HepG2 (cell line): ENCODE measurements around the gene MX2. TPM values are rescaled to one million over a fixed set of nuclear protein-coding genes. Genes with fewer than 3 reads are reported as not detected.
A peak's percentile ranks its signal among the peaks of the same experiment; 100 is the strongest.

Experiments
- KLF15 ChIP-seq: sonication (generic); formaldehyde crosslinking; IDR thresholded peaks from 2 replicates; pipeline ENCODE4 v1.8.1; 2023; ENCODE audit warnings: borderline replicate concordance, mild to moderate bottlenecking, inconsistent platforms, missing genetic modification reagents, mixed read lengths
- MED1 ChIP-seq: sonication (generic); formaldehyde crosslinking; IDR thresholded peaks from 2 replicates; pipeline ENCODE4 v1.4.0; 2020; ENCODE audit warnings: missing genetic modification reagents
- MED8 ChIP-seq: sonication (generic); formaldehyde crosslinking; IDR thresholded peaks from 2 replicates; pipeline ENCODE4 v1.8.1; 2023; ENCODE audit warnings: mild to moderate bottlenecking, missing genetic modification reagents; ENCODE audit not compliant: insufficient replicate concordance
- NCOA1 ChIP-seq: sonication (generic); formaldehyde crosslinking; IDR thresholded peaks from 2 replicates; pipeline ENCODE4 v1.9.0; 2021; ENCODE audit warnings: missing genetic modification reagents
- NFE2 ChIP-seq: sonication (generic); formaldehyde crosslinking; IDR thresholded peaks from 2 replicates; pipeline ENCODE4 v1.4.0; 2020; ENCODE audit warnings: missing genetic modification reagents
- RAD21 ChIP-seq: fragments of 450-650 bp; formaldehyde crosslinking; IDR thresholded peaks from 2 replicates; pipeline ENCODE4 v1.5.0; 2020; ENCODE audit warnings: mild to moderate bottlenecking
- REL ChIP-seq: sonication (generic); formaldehyde crosslinking; conservative IDR thresholded peaks from 2 replicates; pipeline ENCODE4 v1.8.0; 2022; ENCODE audit warnings: mild to moderate bottlenecking, missing genetic modification reagents, moderate library complexity
- SIX1 ChIP-seq: sonication (generic); formaldehyde crosslinking; IDR thresholded peaks from 2 replicates; pipeline ENCODE4 v1.4.0; 2020; ENCODE audit warnings: missing genetic modification reagents, borderline replicate concordance
- SRSF4 ChIP-seq: fragments of 200-400 bp; formaldehyde crosslinking; IDR thresholded peaks from one replicate; pipeline ENCODE4 v1.6.1; 2018; ENCODE audit warnings: mild to moderate bottlenecking, low read depth, low read length, moderate library complexity; ENCODE audit not compliant: poor library complexity, severe bottlenecking
- STAG1 ChIP-seq: sonication (generic); formaldehyde crosslinking; IDR thresholded peaks from 2 replicates; pipeline ENCODE4 v1.4.0; 2020; ENCODE audit warnings: missing genetic modification reagents
- SUZ12 ChIP-seq: fragments of 150-350 bp; IDR thresholded peaks from 2 replicates; pipeline ENCODE4 v1.6.1; 2014; ENCODE audit warnings: low read depth, low read length
- TARDBP ChIP-seq: sonication (generic); formaldehyde crosslinking; IDR thresholded peaks from 2 replicates; pipeline ENCODE4 v1.8.0; 2022; ENCODE audit warnings: mild to moderate bottlenecking, missing genetic modification reagents
- TCF7 ChIP-seq: sonication (generic); IDR thresholded peaks from 2 replicates; pipeline ENCODE4 v1.6.1; 2016; ENCODE audit warnings: antibody characterized with exemption, low read depth
- ZBTB20 ChIP-seq: sonication (generic); formaldehyde crosslinking; IDR thresholded peaks from 2 replicates; pipeline ENCODE4 v1.8.1; 2023; ENCODE audit warnings: missing genetic modification reagents, low read depth, mild to moderate bottlenecking, borderline replicate concordance
- ZNF20 ChIP-seq: sonication (generic); formaldehyde crosslinking; IDR thresholded peaks from 2 replicates; pipeline ENCODE4 v1.4.0; 2020; ENCODE audit warnings: mild to moderate bottlenecking, moderate library complexity, missing genetic modification reagents
- ZNF263 ChIP-seq: sonication (generic); formaldehyde crosslinking; IDR thresholded peaks from 2 replicates; pipeline ENCODE4 v1.4.0; 2020; ENCODE audit warnings: missing genetic modification reagents
- ZNF430 ChIP-seq: sonication (generic); formaldehyde crosslinking; IDR thresholded peaks from 2 replicates; pipeline ENCODE4 v1.9.0; 2021; ENCODE audit warnings: mild to moderate bottlenecking, missing genetic modification reagents
- ZNF879 ChIP-seq: sonication (generic); formaldehyde crosslinking; IDR thresholded peaks from 2 replicates; pipeline ENCODE4 v1.8.1; 2023; ENCODE audit warnings: missing genetic modification reagents
- polyA plus RNA-seq, 8 experiments: library from polyadenylated mRNA; depleted of rRNA in 3 of 8; stranded (reverse) in 7 of 8; unstranded in 1 of 8; fragments of >200 nt; fragmentation: Illumina TruSeq in 4 of 8; extraction: Trizol in 4 of 8; gene quantifications; 2 replicates each; pipeline versions ENCODE4 v1.2.1 to v1.2.3, GENCODE V29; 2011 to 2016; ENCODE audit warnings: low read depth in 4 of 8, missing spikeins in 1 of 8, mixed read lengths in 1 of 8; ENCODE audit not compliant: insufficient read depth in 1 of 8
- total RNA-seq, 5 experiments: library from RNA; depleted of rRNA; stranded (reverse); fragments of >200 nt; fragmentation: Illumina TruSeq; extraction: Trizol; gene quantifications; 2 replicates each; pipeline ENCODE4 v1.2.3, GENCODE V29; 2016; ENCODE audit warnings: low read depth in 1 of 5
- TF ChIP-seq, protein P1 (sequence below): IDR thresholded peaks from 2 replicates; pipeline ENCODE4 v1.6.1; 2016; ENCODE audit warnings: mild to moderate bottlenecking
- TF ChIP-seq, protein P2 (sequence below): sonication (generic); formaldehyde crosslinking; IDR thresholded peaks from 2 replicates; pipeline ENCODE4 v1.4.0; 2020; ENCODE audit warnings: mild to moderate bottlenecking, missing genetic modification reagents
- TF ChIP-seq, protein P3 (sequence below): sonication (generic); formaldehyde crosslinking; IDR thresholded peaks from 2 replicates; pipeline ENCODE4 v1.4.0; 2020; ENCODE audit warnings: missing genetic modification reagents, low read depth, mild to moderate bottlenecking, borderline replicate concordance
- TF ChIP-seq, protein P4 (sequence below): sonication (generic); formaldehyde crosslinking; IDR thresholded peaks from 2 replicates; pipeline ENCODE4 v1.8.0; 2022; ENCODE audit warnings: missing genetic modification reagents, mild to moderate bottlenecking, borderline replicate concordance
- TF ChIP-seq, protein P5 (sequence below): sonication (generic); formaldehyde crosslinking; IDR thresholded peaks from 2 replicates; pipeline ENCODE4 v1.4.0; 2020; ENCODE audit warnings: missing genetic modification reagents

The MX2 gene
- total and polyA plus RNA-seq, 2 of the 13 experiments (the other 11 are each of a cell fraction or from before 2014, with no cell fraction given), result 24.0 to 35.7 TPM

DNA sequence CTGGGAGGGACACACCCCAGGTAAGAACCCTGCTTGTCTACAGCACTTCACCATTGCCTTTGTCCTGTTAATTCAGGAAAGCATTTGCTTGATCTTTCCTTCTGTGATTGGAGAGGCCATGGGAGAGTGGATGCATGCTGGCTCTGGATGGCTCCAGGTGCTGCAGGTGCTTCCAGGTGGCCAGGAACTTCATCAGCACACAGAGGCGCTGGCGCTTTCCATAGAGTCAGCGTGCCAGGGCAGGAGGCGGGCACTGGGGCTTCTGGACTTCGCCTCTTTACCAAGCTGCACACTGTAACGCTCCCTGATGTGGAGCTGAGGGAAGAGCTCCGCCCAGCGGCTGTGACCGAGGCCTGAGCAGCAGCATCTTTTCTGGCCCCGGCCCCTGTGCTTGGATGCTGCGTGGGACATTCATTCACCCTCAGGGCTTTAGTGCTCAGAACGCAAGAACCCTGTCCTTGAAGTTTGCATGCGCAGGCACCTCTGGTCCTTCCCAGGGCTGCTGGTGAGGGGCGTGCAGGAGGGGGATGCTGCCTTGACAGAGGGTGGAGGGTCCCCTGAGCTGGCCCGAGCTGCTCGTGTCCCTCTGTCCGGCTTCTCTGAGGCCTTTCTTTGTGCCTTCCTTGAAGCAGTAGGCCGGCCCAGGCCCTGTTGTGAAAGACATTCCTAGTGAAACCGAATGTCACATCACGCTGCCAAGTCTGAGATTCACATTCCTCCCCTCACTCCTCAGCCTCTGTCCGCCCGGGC lies 1.6 kb upstream of the MX2 start (continued):
- no peak for TF ChIP-seq ZNF430
- TF ChIP-seq TCF7, result no peak
- no peak for TF ChIP-seq NCOA1 (CRISPR knock-in tag)
- no peak for TF ChIP-seq SRSF4
- no peak for TF ChIP-seq SUZ12
- TF ChIP-seq STAG1 (CRISPR knock-in tag), result peak; percentile 83
- TF ChIP-seq NFE2 (CRISPR knock-in tag), result no peak
- no peak for TF ChIP-seq MED8
- TF ChIP-seq, protein P1, sequence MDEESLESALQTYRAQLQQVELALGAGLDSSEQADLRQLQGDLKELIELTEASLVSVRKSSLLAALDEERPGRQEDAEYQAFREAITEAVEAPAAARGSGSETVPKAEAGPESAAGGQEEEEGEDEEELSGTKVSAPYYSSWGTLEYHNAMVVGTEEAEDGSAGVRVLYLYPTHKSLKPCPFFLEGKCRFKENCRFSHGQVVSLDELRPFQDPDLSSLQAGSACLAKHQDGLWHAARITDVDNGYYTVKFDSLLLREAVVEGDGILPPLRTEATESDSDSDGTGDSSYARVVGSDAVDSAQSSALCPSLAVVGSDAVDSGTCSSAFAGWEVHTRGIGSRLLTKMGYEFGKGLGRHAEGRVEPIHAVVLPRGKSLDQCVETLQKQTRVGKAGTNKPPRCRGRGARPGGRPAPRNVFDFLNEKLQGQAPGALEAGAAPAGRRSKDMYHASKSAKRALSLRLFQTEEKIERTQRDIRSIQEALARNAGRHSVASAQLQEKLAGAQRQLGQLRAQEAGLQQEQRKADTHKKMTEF (CRISPR knock-in tag), result no peak
- TF ChIP-seq ZNF879 (CRISPR knock-in tag), result no peak
- TF ChIP-seq, protein P2, sequence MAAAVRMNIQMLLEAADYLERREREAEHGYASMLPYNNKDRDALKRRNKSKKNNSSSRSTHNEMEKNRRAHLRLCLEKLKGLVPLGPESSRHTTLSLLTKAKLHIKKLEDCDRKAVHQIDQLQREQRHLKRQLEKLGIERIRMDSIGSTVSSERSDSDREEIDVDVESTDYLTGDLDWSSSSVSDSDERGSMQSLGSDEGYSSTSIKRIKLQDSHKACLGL (CRISPR knock-in tag), result no peak
- TF ChIP-seq RAD21, result peak; percentile 91
- TF ChIP-seq, protein P3, sequence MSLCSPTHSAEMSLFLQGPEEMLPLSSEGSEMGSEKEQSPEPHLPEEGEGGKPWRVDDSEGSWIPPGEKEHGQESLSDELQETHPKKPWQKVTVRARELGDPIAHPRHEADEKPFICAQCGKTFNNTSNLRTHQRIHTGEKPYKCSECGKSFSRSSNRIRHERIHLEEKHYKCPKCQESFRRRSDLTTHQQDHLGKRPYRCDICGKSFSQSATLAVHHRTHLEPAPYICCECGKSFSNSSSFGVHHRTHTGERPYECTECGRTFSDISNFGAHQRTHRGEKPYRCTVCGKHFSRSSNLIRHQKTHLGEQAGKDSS (CRISPR knock-in tag), result peak; percentile 25; the same call in 1 of the 2 replicates
- no peak for TF ChIP-seq REL
- 0 out of 2 replicates have a peak, but pooled peaks have one; percentile 15 for TF ChIP-seq MED1 (CRISPR knock-in tag)
- TF ChIP-seq, protein P4, sequence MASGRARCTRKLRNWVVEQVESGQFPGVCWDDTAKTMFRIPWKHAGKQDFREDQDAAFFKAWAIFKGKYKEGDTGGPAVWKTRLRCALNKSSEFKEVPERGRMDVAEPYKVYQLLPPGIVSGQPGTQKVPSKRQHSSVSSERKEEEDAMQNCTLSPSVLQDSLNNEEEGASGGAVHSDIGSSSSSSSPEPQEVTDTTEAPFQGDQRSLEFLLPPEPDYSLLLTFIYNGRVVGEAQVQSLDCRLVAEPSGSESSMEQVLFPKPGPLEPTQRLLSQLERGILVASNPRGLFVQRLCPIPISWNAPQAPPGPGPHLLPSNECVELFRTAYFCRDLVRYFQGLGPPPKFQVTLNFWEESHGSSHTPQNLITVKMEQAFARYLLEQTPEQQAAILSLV (CRISPR knock-in tag), result 0 out of 2 replicates have a peak, but pooled peaks have one; percentile 20
- TF ChIP-seq SIX1 (CRISPR knock-in tag), result no peak
- no peak for TF ChIP-seq ZNF20
- TF ChIP-seq KLF15 (CRISPR knock-in tag), result no peak
- TF ChIP-seq TARDBP (CRISPR knock-in tag), result no peak
- no peak for TF ChIP-seq ZBTB20
- TF ChIP-seq, protein P5, sequence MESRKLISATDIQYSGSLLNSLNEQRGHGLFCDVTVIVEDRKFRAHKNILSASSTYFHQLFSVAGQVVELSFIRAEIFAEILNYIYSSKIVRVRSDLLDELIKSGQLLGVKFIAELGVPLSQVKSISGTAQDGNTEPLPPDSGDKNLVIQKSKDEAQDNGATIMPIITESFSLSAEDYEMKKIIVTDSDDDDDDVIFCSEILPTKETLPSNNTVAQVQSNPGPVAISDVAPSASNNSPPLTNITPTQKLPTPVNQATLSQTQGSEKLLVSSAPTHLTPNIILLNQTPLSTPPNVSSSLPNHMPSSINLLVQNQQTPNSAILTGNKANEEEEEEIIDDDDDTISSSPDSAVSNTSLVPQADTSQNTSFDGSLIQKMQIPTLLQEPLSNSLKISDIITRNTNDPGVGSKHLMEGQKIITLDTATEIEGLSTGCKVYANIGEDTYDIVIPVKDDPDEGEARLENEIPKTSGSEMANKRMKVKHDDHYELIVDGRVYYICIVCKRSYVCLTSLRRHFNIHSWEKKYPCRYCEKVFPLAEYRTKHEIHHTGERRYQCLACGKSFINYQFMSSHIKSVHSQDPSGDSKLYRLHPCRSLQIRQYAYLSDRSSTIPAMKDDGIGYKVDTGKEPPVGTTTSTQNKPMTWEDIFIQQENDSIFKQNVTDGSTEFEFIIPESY, result 0 out of 2 replicates have a peak, but pooled peaks have one; percentile 29
- TF ChIP-seq ZNF263, result no peak
